Esophagus squamous epithelium (tissue), 4 donors: ENCODE results near the gene CAMTA1.

ENCODE experiments used
- CTCF ChIP-seq, 6 experiments: fragments of 450-650 bp in 4 of 6; fragments of 200-600 bp in 2 of 6; sonication (generic) in 2 of 6; IDR thresholded peaks; one replicate each; pipeline ENCODE4 v1.5.1; 2016 to 2019; ENCODE audit warnings: antibody characterized with exemption in 6 of 6, mild to moderate bottlenecking in 4 of 6, moderate library complexity in 4 of 6
- POLR2A ChIP-seq, 4 donors: fragments of 450-650 bp; IDR thresholded peaks; one replicate each; pipeline ENCODE4 v1.6.1; 2017; ENCODE audit warnings: antibody characterized with exemption in 4 of 4, mild to moderate bottlenecking in 4 of 4, moderate library complexity in 3 of 4

- TF ChIP-seq CTCF (IDR thresholded peaks at IDR 0.05): no peak
- TF ChIP-seq POLR2A (IDR thresholded peaks at IDR 0.05): no peak
These were observed 1026.2 kb downstream of the CAMTA1 start for GRCh38 chr1:7811476-7811875.
